ENCODE measurements around the gene SIGLEC14.

- TF ChIP-seq EZH2 (IDR thresholded peaks at IDR 0.05) (no peak), FOXP2 (optimal IDR thresholded peaks at IDR 0.05; ENCODE audit: control extremely low read depth, extremely low read length, insufficient read depth) (no peak)
Observed at GRCh38 chr19:51694318-51695085, 47.9 kb upstream of the SIGLEC14 start.

All from SK-N-MC (cell line).